Panc1 (cell line): ENCODE measurements around the gene MSI2.

Experiments used
- POLR2AphosphoS5 ChIP-seq: IDR thresholded peaks from 2 replicates; pipeline ENCODE4 v1.6.1; 2012; ENCODE audit warnings: mild to moderate bottlenecking, low read depth, low read length, moderate library complexity
- TF ChIP-seq, protein P1 (sequence below): fragments of 450-650 bp; IDR thresholded peaks from 2 replicates; pipeline ENCODE4 v1.5.1; 2017; ENCODE audit warnings: mild to moderate bottlenecking

DNA sequence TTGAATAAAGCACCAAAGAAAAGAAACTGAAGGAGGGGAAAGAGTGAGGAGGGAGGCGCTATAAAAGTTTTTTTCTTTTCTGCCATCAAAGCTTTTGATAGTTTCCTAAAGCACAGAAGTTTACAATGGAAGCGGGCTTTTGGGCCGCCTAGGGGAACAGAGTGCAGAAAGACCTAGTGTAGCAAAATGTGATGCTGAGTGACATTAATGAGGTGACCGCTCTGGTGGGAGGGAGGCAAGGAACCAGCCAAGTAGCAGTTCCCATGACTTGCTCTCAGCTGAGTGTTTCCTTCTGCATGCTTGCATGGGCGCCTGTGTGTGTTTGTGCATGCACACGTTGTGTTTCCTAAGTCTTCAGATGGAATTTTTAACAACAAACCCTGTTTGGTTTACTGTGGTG, 15.5 kb downstream of the MSI2 start:
- TF ChIP-seq, protein P1, sequence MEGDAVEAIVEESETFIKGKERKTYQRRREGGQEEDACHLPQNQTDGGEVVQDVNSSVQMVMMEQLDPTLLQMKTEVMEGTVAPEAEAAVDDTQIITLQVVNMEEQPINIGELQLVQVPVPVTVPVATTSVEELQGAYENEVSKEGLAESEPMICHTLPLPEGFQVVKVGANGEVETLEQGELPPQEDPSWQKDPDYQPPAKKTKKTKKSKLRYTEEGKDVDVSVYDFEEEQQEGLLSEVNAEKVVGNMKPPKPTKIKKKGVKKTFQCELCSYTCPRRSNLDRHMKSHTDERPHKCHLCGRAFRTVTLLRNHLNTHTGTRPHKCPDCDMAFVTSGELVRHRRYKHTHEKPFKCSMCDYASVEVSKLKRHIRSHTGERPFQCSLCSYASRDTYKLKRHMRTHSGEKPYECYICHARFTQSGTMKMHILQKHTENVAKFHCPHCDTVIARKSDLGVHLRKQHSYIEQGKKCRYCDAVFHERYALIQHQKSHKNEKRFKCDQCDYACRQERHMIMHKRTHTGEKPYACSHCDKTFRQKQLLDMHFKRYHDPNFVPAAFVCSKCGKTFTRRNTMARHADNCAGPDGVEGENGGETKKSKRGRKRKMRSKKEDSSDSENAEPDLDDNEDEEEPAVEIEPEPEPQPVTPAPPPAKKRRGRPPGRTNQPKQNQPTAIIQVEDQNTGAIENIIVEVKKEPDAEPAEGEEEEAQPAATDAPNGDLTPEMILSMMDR, result no peak
- TF ChIP-seq POLR2AphosphoS5, result no peak
